Caco-2 (cell line): ENCODE measurements around the gene RPL31. TPM values are rescaled to one million over a fixed set of nuclear protein-coding genes. Genes with fewer than 3 reads are reported as not detected.

Source experiments
- BruUV-seq: library from RNA; stranded (reverse); fragments of 400-500 nt; replicated peaks from 2 replicates; lab custom pipeline; 2021; lab: Mats Ljungman, UMichigan
- CTCF ChIA-PET: fragments of 300-600 bp; sonication (Branson Sonifier 250); formaldehyde crosslinking; loops from one replicate; lab custom pipeline; 2022; ENCODE audit warnings: antibody characterized with exemption; lab: Charles Lee
- POLR2A ChIA-PET: fragments of 300-600 bp; sonication (Branson Sonifier 250); formaldehyde crosslinking; loops from one replicate; lab custom pipeline; 2022; ENCODE audit warnings: antibody characterized with exemption; lab: Charles Lee
- DNase-seq, 2 experiments: peaks; one replicate each; pipeline versions ENCODE4 v3.0.0 to v3.0.0-alpha.2; 2020 to 2022
- H3K27me3 ChIP-seq: replicated peaks from 2 replicates; pipeline ENCODE4 v1.6.0; 2011; ENCODE audit warnings: low read length; ENCODE audit not compliant: control insufficient read depth, insufficient read depth
- H3K36me3 ChIP-seq: 2 replicates; pipeline ENCODE4 v1.5.1; 2011; ENCODE audit warnings: low read length; ENCODE audit not compliant: control insufficient read depth, insufficient read depth
- H3K4me1 ChIP-seq: fragments of 250-450 bp; sonication (Bioruptor Pico); 2 replicates; pipeline ENCODE4 v1.5.1; 2020; ENCODE audit warnings: mild to moderate bottlenecking
- H3K4me3 ChIP-seq: 2 replicates; pipeline ENCODE4 v1.5.1; 2011; ENCODE audit warnings: low read depth, mild to moderate bottlenecking, control low read depth, low read length
- H3K9me3 ChIP-seq: fragments of 250-450 bp; sonication (Bioruptor Pico); 2 replicates; pipeline ENCODE4 v1.5.1; 2020; ENCODE audit warnings: mild to moderate bottlenecking, moderate library complexity
- H3K27ac Mint-ChIP-seq: one replicate; pipeline ENCODE4 v1.8.0; 2022; ENCODE audit warnings: mixed read lengths; ENCODE audit not compliant: unreplicated experiment
- H3K27me3 Mint-ChIP-seq: one replicate; pipeline ENCODE4 v1.8.0; 2022; ENCODE audit warnings: mixed read lengths; ENCODE audit not compliant: insufficient read depth, unreplicated experiment
- H3K36me3 Mint-ChIP-seq: one replicate; pipeline ENCODE4 v1.8.0; 2022; ENCODE audit warnings: mild to moderate bottlenecking, mixed read lengths; ENCODE audit not compliant: insufficient read depth, unreplicated experiment
- H3K4me1 Mint-ChIP-seq: one replicate; pipeline ENCODE4 v1.8.0; 2022; ENCODE audit warnings: low read depth, mixed read lengths; ENCODE audit not compliant: unreplicated experiment
- H3K4me3 Mint-ChIP-seq: one replicate; pipeline ENCODE4 v1.8.0; 2022; ENCODE audit warnings: mild to moderate bottlenecking, moderate library complexity, mixed read lengths; ENCODE audit not compliant: unreplicated experiment
- H3K9me3 Mint-ChIP-seq: one replicate; pipeline ENCODE4 v1.8.0; 2022; ENCODE audit warnings: mixed read lengths; ENCODE audit not compliant: unreplicated experiment
- intact Hi-C: fragments of 100-400 bp; cut with micrococcal nuclease; formaldehyde crosslinking; loops from one replicate; pipeline ENCODE4 v1.10.0; 2022; ENCODE audit not compliant: unreplicated experiment
- total RNA-seq: library from RNA; stranded (reverse); gene quantifications from 2 replicates; pipeline ENCODE4 v1.2.3, GENCODE V29; 2022
- TF ChIP-seq, protein P1 (sequence below), 2 experiments: fragments of 200-600 bp in 1 of 2; IDR thresholded peaks; 1 replicate in 1 of 2; 2 replicates in 1 of 2; pipeline versions ENCODE4 v1.5.1 to v1.8.0; 2011 to 2022; ENCODE audit warnings: antibody characterized with exemption in 1 of 2, control low read depth in 1 of 2, inconsistent platforms in 1 of 2, low read depth in 1 of 2, low read length in 1 of 2, mild to moderate bottlenecking in 1 of 2, moderate library complexity in 1 of 2; ENCODE audit not compliant: insufficient read depth in 1 of 2, severe bottlenecking in 1 of 2, unreplicated experiment in 1 of 2

RPL31 gene
- total RNA-seq, 1 experiment from 2014 or later: 2,026 TPM

- TF ChIP-seq, protein P1, sequence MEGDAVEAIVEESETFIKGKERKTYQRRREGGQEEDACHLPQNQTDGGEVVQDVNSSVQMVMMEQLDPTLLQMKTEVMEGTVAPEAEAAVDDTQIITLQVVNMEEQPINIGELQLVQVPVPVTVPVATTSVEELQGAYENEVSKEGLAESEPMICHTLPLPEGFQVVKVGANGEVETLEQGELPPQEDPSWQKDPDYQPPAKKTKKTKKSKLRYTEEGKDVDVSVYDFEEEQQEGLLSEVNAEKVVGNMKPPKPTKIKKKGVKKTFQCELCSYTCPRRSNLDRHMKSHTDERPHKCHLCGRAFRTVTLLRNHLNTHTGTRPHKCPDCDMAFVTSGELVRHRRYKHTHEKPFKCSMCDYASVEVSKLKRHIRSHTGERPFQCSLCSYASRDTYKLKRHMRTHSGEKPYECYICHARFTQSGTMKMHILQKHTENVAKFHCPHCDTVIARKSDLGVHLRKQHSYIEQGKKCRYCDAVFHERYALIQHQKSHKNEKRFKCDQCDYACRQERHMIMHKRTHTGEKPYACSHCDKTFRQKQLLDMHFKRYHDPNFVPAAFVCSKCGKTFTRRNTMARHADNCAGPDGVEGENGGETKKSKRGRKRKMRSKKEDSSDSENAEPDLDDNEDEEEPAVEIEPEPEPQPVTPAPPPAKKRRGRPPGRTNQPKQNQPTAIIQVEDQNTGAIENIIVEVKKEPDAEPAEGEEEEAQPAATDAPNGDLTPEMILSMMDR (IDR thresholded peaks at IDR 0.05; ENCODE audit: insufficient read depth in 1 of 2, low read depth in 1 of 2, low read length in 1 of 2, severe bottlenecking in 1 of 2, unreplicated experiment in 1 of 2): no peak
- Mint-ChIP-seq H3K4me1 (peaks cover 28% of the 10 kb centered on the region), H3K4me3 (peak overlapping the region; percentile 99), H3K27me3 (no peaks in the 10 kb centered on the region), H3K27ac (peak overlapping the region; percentile 98), H3K9me3 (no peaks in the 10 kb centered on the region), H3K36me3 (peaks cover 60% of the 10 kb centered on the region)
- Histone ChIP-seq H3K27me3 (no peaks in the 10 kb centered on the region), H3K9me3 (no peaks in the 10 kb centered on the region), H3K4me3 (peak overlapping the region; percentile 74), H3K4me1 (peaks cover 13% of the 10 kb centered on the region), H3K36me3 (peaks cover 13% of the 10 kb centered on the region)
- intact Hi-C loops: no loop called here
- no peak for DNase-seq
- ChIA-PET CTCF (interaction anchor here (0.5 to 1.0 kb wide), 2 partner anchors 179 to 202 kb away, joined by 3 to 4 read pairs; no protein-coding TSS in a partner anchor), POLR2A (interaction anchor here (0.7 to 1.9 kb wide), 6 partner anchors 62 to 440 kb away, joined by 3 to 12 read pairs (median 3); partner anchors contain the start of genes PDCL3 and TBC1D8)
- BruUV-seq: TSS peak; percentile 58
Measured at GRCh38 chr2:101002562-101003277, 631 bp downstream of the RPL31 start.

GRCh38 chr2:101003278-101003775 lies 1.2 kb downstream of the RPL31 start:
- Mint-ChIP-seq H3K27me3 (no peaks in the 10 kb centered on the region), H3K36me3 (peaks cover 67% of the 10 kb centered on the region), H3K27ac (peak overlapping the region; percentile 98), H3K4me3 (peak overlapping the region; percentile 99), H3K9me3 (no peaks in the 10 kb centered on the region), H3K4me1 (peaks cover 28% of the 10 kb centered on the region)
- BruUV-seq: no TSS peak
- Histone ChIP-seq H3K9me3 (no peaks in the 10 kb centered on the region), H3K4me3 (peak overlapping the region; percentile 74), H3K36me3 (peaks cover 16% of the 10 kb centered on the region), H3K27me3 (no peaks in the 10 kb centered on the region), H3K4me1 (peaks cover 13% of the 10 kb centered on the region)
- ChIA-PET CTCF (no interaction called here), POLR2A (interaction anchor here (0.7 to 1.9 kb wide), 2 partner anchors 148 to 440 kb away, joined by 3 to 12 read pairs; partner anchors contain the start of genes PDCL3 and TBC1D8)
- peak in 1 of 2 experiments; percentile 28 for DNase-seq
- TF ChIP-seq, protein P1 (IDR thresholded peaks at IDR 0.05; ENCODE audit: insufficient read depth in 1 of 2, low read depth in 1 of 2, low read length in 1 of 2, severe bottlenecking in 1 of 2, unreplicated experiment in 1 of 2): no peak
- intact Hi-C loops: no loop called here

- no TSS peak for BruUV-seq
- Mint-ChIP-seq H3K27ac (peak overlapping the region; percentile 98), H3K27me3 (no peaks in the 10 kb centered on the region), H3K4me1 (peaks cover 28% of the 10 kb centered on the region), H3K36me3 (peaks cover 81% of the 10 kb centered on the region), H3K4me3 (peak overlapping the region; percentile 99), H3K9me3 (no peaks in the 10 kb centered on the region)
- Histone ChIP-seq H3K4me1 (peaks cover 13% of the 10 kb centered on the region), H3K4me3 (no peak overlapping the region), H3K9me3 (no peaks in the 10 kb centered on the region), H3K36me3 (peaks cover 16% of the 10 kb centered on the region), H3K27me3 (no peaks in the 10 kb centered on the region)
- ChIA-PET CTCF (no interaction called here), POLR2A (no interaction called here)
- intact Hi-C loops: no loop called here
- no peak for DNase-seq
- TF ChIP-seq, protein P1 (IDR thresholded peaks at IDR 0.05; ENCODE audit: insufficient read depth in 1 of 2, low read depth in 1 of 2, low read length in 1 of 2, severe bottlenecking in 1 of 2, unreplicated experiment in 1 of 2): no peak
Measured at GRCh38 chr2:101004620-101005325, 2.7 kb downstream of the RPL31 start.
